ENCODE measurements around the gene CSRP2. TPM values are rescaled to one million over a fixed set of nuclear protein-coding genes. Genes with fewer than 3 reads are reported as not detected.

The CSRP2 gene
- total and polyA plus RNA-seq, 2 donors (not counting 1 experiment from before 2014, with no cell fraction given): 56.8 to 199 TPM

- Histone ChIP-seq H3K9me3 (ENCODE audit: control insufficient read depth, insufficient read depth, low read depth, low read length) (no peaks in the 10 kb centered on the region), H3K4me1 (ENCODE audit: control insufficient read depth, extremely low read depth, insufficient read depth, low read length) (no peaks in the 10 kb centered on the region), H3K27ac (ENCODE audit: insufficient read depth, low read length) (no peak overlapping the region), H3K4me2 (ENCODE audit: extremely low read depth, insufficient read depth, low read length) (no peak overlapping the region), H2AFZ (ENCODE audit: low read length) (no peak overlapping the region), H3K9ac (ENCODE audit: insufficient read depth, low read length) (no peak overlapping the region), H3K4me3 (replicated peaks in 1 of 4; ENCODE audit: control extremely low read depth in 1 of 4, insufficient read depth in 1 of 4, low read depth in 3 of 4, low read length in 4 of 4) (no peak overlapping the region), H3K79me2 (ENCODE audit: control insufficient read depth, insufficient read depth, low read length) (no peaks in the 10 kb centered on the region), H3K36me3 (ENCODE audit: control insufficient read depth, insufficient read depth, low read length) (no peaks in the 10 kb centered on the region), H3K27me3 (ENCODE audit: control insufficient read depth, insufficient read depth, low read length) (no peaks in the 10 kb centered on the region), H4K20me1 (ENCODE audit: control insufficient read depth, extremely low read depth, insufficient read depth, low read length) (no peaks in the 10 kb centered on the region)
- peak in 1 of 2 donors; percentile 18 for DNase-seq (ENCODE audit: low read depth in 2 of 2)
- TF ChIP-seq CTCF (conservative IDR thresholded peaks at IDR 0.05 in 1 of 2, IDR thresholded peaks at IDR 0.05 in 1 of 2; ENCODE audit: low read depth in 1 of 2, low read length in 2 of 2) (no peak), EZH2 (IDR thresholded peaks at IDR 0.05; ENCODE audit: low read length, missing control alignments) (no peak)
These were observed 30.5 kb upstream of the CSRP2 start for GRCh38 chr12:76909290-76909689.

GRCh38 chr12:76908303-76909017 lies 29.6 kb upstream of the CSRP2 start:
- H3K79me2 ChIP-seq (ENCODE audit: control insufficient read depth, insufficient read depth, low read length): no peaks in the 10 kb centered on the region
- no peaks in the 10 kb centered on the region for H3K27me3 ChIP-seq (ENCODE audit: control insufficient read depth, insufficient read depth, low read length)
- no peak for TF ChIP-seq CTCF (conservative IDR thresholded peaks at IDR 0.05 in 1 of 2, IDR thresholded peaks at IDR 0.05 in 1 of 2; ENCODE audit: low read depth in 1 of 2, low read length in 2 of 2)
- TF ChIP-seq EZH2 (IDR thresholded peaks at IDR 0.05; ENCODE audit: low read length, missing control alignments): no peak
- H3K9ac ChIP-seq (ENCODE audit: insufficient read depth, low read length): no peak overlapping the region
- H4K20me1 ChIP-seq (ENCODE audit: control insufficient read depth, extremely low read depth, insufficient read depth, low read length): no peaks in the 10 kb centered on the region
- H3K4me2 ChIP-seq (ENCODE audit: extremely low read depth, insufficient read depth, low read length): no peak overlapping the region
- no peak for DNase-seq (ENCODE audit: low read depth in 2 of 2)
- H3K36me3 ChIP-seq (ENCODE audit: control insufficient read depth, insufficient read depth, low read length): no peaks in the 10 kb centered on the region
- H2AFZ ChIP-seq (ENCODE audit: low read length): no peak overlapping the region
- no peaks in the 10 kb centered on the region for H3K9me3 ChIP-seq (ENCODE audit: control insufficient read depth, insufficient read depth, low read depth, low read length)
- no peak overlapping the region for H3K4me3 ChIP-seq (replicated peaks in 1 of 4; ENCODE audit: control extremely low read depth in 1 of 4, insufficient read depth in 1 of 4, low read depth in 3 of 4, low read length in 4 of 4)
- no peaks in the 10 kb centered on the region for H3K4me1 ChIP-seq (ENCODE audit: control insufficient read depth, extremely low read depth, insufficient read depth, low read length)
- H3K27ac ChIP-seq (ENCODE audit: insufficient read depth, low read length): no peak overlapping the region

GRCh38 chr12:76901628-76902380 lies 23.0 kb upstream of the CSRP2 start:
- Histone ChIP-seq H3K79me2 (ENCODE audit: control insufficient read depth, insufficient read depth, low read length) (no peaks in the 10 kb centered on the region), H3K9ac (ENCODE audit: insufficient read depth, low read length) (no peak overlapping the region), H3K9me3 (ENCODE audit: control insufficient read depth, insufficient read depth, low read depth, low read length) (no peaks in the 10 kb centered on the region), H3K27ac (ENCODE audit: insufficient read depth, low read length) (no peak overlapping the region), H3K4me1 (ENCODE audit: control insufficient read depth, extremely low read depth, insufficient read depth, low read length) (no peaks in the 10 kb centered on the region), H2AFZ (ENCODE audit: low read length) (no peak overlapping the region), H3K4me2 (ENCODE audit: extremely low read depth, insufficient read depth, low read length) (no peak overlapping the region), H3K27me3 (ENCODE audit: control insufficient read depth, insufficient read depth, low read length) (no peaks in the 10 kb centered on the region), H4K20me1 (ENCODE audit: control insufficient read depth, extremely low read depth, insufficient read depth, low read length) (no peaks in the 10 kb centered on the region), H3K36me3 (ENCODE audit: control insufficient read depth, insufficient read depth, low read length) (no peaks in the 10 kb centered on the region), H3K4me3 (replicated peaks in 1 of 4; ENCODE audit: control extremely low read depth in 1 of 4, insufficient read depth in 1 of 4, low read depth in 3 of 4, low read length in 4 of 4) (no peak overlapping the region)
- TF ChIP-seq CTCF (conservative IDR thresholded peaks at IDR 0.05 in 1 of 2, IDR thresholded peaks at IDR 0.05 in 1 of 2; ENCODE audit: low read depth in 1 of 2, low read length in 2 of 2): no peak
- TF ChIP-seq EZH2 (IDR thresholded peaks at IDR 0.05; ENCODE audit: low read length, missing control alignments): no peak
- peak in 1 of 2 donors; percentile 8 for DNase-seq (ENCODE audit: low read depth in 2 of 2)

All from fibroblast of lung (primary cell).